ENCODE results near the gene CALR3. TPM values are rescaled to one million over a fixed set of nuclear protein-coding genes. Genes with fewer than 3 reads are reported as not detected.

CALR3 gene
- total and polyA plus RNA-seq, 2 of the 13 experiments (the other 11 are each of a cell fraction or from before 2014, with no cell fraction given): not detected

DNA sequence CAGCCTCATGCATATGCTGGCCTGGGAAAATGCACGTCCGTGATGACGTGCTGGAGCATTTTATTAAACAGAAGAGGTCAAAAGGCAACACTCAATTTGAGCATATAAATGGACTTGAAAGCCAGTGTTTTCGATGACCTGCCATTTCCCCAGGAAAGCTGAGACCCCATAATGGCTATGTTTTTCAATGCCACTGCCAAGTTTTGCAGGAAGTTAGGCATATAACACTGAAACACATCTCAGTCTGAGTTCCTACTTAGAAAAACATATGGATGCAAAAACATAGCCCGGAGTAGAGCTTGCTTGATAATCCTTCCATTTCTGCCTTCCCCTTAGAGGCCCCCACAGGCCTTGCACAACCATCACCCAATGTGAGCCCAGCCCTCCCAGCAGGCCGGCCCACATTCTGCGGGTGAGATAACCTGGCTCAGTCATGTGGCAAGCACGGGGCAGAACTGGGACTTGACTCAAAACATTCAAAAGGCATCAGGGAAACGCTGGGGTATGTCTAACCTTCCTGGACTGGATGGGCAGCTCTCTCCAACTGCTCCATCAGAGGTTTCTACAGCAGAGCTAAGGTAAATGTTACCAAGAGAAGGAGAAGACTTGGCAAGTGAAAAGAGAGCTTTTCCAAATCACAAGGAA lies 49.1 kb downstream of the CALR3 start (continued):
- TF ChIP-seq SCMH1 (CRISPR knock-in tag; IDR thresholded peaks at IDR 0.05; ENCODE audit: borderline replicate concordance) (no peak), ZNF160 (CRISPR knock-in tag; IDR thresholded peaks at IDR 0.05) (no peak), ZNF556 (CRISPR knock-in tag; IDR thresholded peaks at IDR 0.05; ENCODE audit: borderline replicate concordance) (no peak), SP5 (CRISPR knock-in tag; IDR thresholded peaks at IDR 0.05; ENCODE audit: borderline replicate concordance, low read depth) (peak; percentile 33; the same call in 1 of the 2 replicates), BRCA1 (CRISPR knock-in tag; IDR thresholded peaks at IDR 0.05) (no peak), TCF7L2 (IDR thresholded peaks at IDR 0.05; ENCODE audit: low read depth, low read length) (no peak), JDP2 (CRISPR knock-in tag; IDR thresholded peaks at IDR 0.05; ENCODE audit: borderline replicate concordance) (no peak), HNF1A (IDR thresholded peaks at IDR 0.05; ENCODE audit: low read depth) (no peak), HNF1A (CRISPR knock-in tag; IDR thresholded peaks at IDR 0.05; ENCODE audit: borderline replicate concordance) (no peak), ZNF598 (CRISPR knock-in tag; IDR thresholded peaks at IDR 0.05; ENCODE audit: borderline replicate concordance) (0 out of 2 replicates have a peak, but pooled peaks have one; percentile 26), HDAC1 (CRISPR knock-in tag; IDR thresholded peaks at IDR 0.05) (peak; percentile 62), GTF3A (CRISPR knock-in tag; conservative IDR thresholded peaks at IDR 0.05) (no peak), ZNF33A (CRISPR knock-in tag; IDR thresholded peaks at IDR 0.05; ENCODE audit: borderline replicate concordance) (no peak), RAD51 (IDR thresholded peaks at IDR 0.05; ENCODE audit: borderline replicate concordance) (no peak), SUZ12 (IDR thresholded peaks at IDR 0.05; ENCODE audit: low read depth, low read length) (no peak), CREB1 (IDR thresholded peaks at IDR 0.05) (no peak), CREB1 (CRISPR knock-in tag; IDR thresholded peaks at IDR 0.05) (no peak), ZNF816 (CRISPR knock-in tag; IDR thresholded peaks at IDR 0.05; ENCODE audit: borderline replicate concordance) (peak; percentile 51; the same call in 1 of the 2 replicates), ZMYM4 (CRISPR knock-in tag; IDR thresholded peaks at IDR 0.05) (peak; percentile 45; the same call in 1 of the 2 replicates), HMG20B (CRISPR knock-in tag; conservative IDR thresholded peaks at IDR 0.05) (no peak), PITX1 (CRISPR knock-in tag; IDR thresholded peaks at IDR 0.05) (peak; percentile 69; the same call in 1 of the 2 replicates)
- TF ChIP-seq, protein P1, sequence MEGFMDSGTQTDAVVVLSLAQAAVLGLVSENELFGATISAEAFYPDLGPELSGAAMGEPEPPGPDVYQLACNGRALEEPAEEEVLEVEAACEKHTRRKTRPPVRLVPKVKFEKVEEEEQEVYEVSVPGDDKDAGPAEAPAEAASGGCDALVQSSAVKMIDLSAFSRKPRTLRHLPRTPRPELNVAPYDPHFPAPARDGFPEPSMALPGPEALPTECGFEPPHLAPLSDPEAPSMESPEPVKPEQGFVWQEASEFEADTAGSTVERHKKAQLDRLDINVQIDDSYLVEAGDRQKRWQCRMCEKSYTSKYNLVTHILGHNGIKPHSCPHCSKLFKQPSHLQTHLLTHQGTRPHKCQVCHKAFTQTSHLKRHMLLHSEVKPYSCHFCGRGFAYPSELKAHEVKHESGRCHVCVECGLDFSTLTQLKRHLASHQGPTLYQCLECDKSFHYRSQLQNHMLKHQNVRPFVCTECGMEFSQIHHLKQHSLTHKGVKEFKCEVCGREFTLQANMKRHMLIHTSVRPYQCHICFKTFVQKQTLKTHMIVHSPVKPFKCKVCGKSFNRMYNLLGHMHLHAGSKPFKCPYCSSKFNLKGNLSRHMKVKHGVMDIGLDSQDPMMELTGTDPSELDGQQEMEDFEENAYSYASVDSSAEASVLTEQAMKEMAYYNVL (CRISPR knock-in tag; IDR thresholded peaks at IDR 0.05; ENCODE audit: borderline replicate concordance): no peak
